ENCODE measurements around the gene CRLF2. TPM values are rescaled to one million over a fixed set of nuclear protein-coding genes. Genes with fewer than 3 reads are reported as not detected.

The CRLF2 gene
- not detected in 2 replicates for total RNA-seq

GRCh38 chrX:1212532-1212931, at the start of gene CRLF2:
CRLF2 (minus strand) TSS chrX:1212649; CDS start chrX:1212634, 15 bp downstream.

Other genes starting within 250 kb of the CRLF2 start
- gene CSF2RA, start 56.2 kb upstream of the CRLF2 start, total RNA-seq: not detected in 2 replicates
- gene IL3RA, start 124.1 kb upstream of the CRLF2 start, total RNA-seq: 1.6 TPM in 1 of 2 replicates, not detected in the other
- gene SLC25A6, start 179.5 kb upstream of the CRLF2 start, total RNA-seq: 276 and 313 TPM in 2 replicates
- gene ASMTL, start 240.3 kb upstream of the CRLF2 start, total RNA-seq: 50.7 and 57.5 TPM in 2 replicates